Esophagus squamous epithelium (tissue), 4 donors: Measurements from ENCODE around the gene TUBGCP3.

Experiments used
- POLR2A ChIP-seq, 4 donors: fragments of 450-650 bp; IDR thresholded peaks; one replicate each; pipeline ENCODE4 v1.6.1; 2017; ENCODE audit warnings: antibody characterized with exemption in 4 of 4, mild to moderate bottlenecking in 4 of 4, moderate library complexity in 3 of 4
- TF ChIP-seq, protein P1 (sequence below), 6 experiments: fragments of 450-650 bp in 4 of 6; fragments of 200-600 bp in 2 of 6; sonication (generic) in 2 of 6; IDR thresholded peaks; one replicate each; pipeline ENCODE4 v1.5.1; 2016 to 2019; ENCODE audit warnings: antibody characterized with exemption in 6 of 6, mild to moderate bottlenecking in 4 of 6, moderate library complexity in 4 of 6

GRCh38 chr13:112602189-112602588 lies 14.2 kb upstream of the TUBGCP3 start:
- TF ChIP-seq, protein P1, sequence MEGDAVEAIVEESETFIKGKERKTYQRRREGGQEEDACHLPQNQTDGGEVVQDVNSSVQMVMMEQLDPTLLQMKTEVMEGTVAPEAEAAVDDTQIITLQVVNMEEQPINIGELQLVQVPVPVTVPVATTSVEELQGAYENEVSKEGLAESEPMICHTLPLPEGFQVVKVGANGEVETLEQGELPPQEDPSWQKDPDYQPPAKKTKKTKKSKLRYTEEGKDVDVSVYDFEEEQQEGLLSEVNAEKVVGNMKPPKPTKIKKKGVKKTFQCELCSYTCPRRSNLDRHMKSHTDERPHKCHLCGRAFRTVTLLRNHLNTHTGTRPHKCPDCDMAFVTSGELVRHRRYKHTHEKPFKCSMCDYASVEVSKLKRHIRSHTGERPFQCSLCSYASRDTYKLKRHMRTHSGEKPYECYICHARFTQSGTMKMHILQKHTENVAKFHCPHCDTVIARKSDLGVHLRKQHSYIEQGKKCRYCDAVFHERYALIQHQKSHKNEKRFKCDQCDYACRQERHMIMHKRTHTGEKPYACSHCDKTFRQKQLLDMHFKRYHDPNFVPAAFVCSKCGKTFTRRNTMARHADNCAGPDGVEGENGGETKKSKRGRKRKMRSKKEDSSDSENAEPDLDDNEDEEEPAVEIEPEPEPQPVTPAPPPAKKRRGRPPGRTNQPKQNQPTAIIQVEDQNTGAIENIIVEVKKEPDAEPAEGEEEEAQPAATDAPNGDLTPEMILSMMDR (IDR thresholded peaks at IDR 0.05): no peak
- TF ChIP-seq POLR2A (IDR thresholded peaks at IDR 0.05): no peak
